Measurements from ENCODE around the gene RHOH. TPM values are rescaled to one million over a fixed set of nuclear protein-coding genes. Genes with fewer than 3 reads are reported as not detected.

RHOH gene
- total RNA-seq, 4 donors from 2014 or later: 1.8 to 5.8 (median 4.6) TPM

GRCh38 chr4:40261231-40262076, 64.6 kb downstream of the RHOH start:
- no peak for ATAC-seq (ENCODE audit: low FRiP score)
- TF ChIP-seq, protein P1, sequence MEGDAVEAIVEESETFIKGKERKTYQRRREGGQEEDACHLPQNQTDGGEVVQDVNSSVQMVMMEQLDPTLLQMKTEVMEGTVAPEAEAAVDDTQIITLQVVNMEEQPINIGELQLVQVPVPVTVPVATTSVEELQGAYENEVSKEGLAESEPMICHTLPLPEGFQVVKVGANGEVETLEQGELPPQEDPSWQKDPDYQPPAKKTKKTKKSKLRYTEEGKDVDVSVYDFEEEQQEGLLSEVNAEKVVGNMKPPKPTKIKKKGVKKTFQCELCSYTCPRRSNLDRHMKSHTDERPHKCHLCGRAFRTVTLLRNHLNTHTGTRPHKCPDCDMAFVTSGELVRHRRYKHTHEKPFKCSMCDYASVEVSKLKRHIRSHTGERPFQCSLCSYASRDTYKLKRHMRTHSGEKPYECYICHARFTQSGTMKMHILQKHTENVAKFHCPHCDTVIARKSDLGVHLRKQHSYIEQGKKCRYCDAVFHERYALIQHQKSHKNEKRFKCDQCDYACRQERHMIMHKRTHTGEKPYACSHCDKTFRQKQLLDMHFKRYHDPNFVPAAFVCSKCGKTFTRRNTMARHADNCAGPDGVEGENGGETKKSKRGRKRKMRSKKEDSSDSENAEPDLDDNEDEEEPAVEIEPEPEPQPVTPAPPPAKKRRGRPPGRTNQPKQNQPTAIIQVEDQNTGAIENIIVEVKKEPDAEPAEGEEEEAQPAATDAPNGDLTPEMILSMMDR (IDR thresholded peaks at IDR 0.05): no peak
- no peak for DNase-seq (ENCODE audit: low spot score)

DNA sequence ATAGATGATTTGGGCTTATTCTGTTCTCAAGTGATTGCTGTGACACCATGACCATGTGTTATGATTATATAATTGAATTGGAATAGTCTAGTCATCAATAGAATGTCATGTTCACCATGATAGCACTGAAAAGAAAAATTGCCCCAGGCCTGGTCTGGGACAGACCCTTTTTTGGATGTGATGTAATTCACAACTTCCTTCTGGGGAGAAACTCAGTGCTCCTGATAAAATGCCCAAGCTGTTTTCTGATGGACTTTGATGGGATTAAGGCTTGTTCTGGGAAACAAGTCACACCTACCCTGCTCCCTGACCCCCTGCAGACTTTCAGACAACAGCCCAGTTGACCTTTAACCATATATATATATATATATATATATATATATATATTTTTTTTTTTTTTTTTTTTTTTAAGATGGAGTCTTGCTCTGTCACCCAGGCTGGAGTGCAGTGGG, 65.3 kb downstream of the RHOH start:
- no peak for DNase-seq (ENCODE audit: low spot score)
- no peak for ATAC-seq (ENCODE audit: low FRiP score)
- TF ChIP-seq, protein P1 (IDR thresholded peaks at IDR 0.05): no peak

DNA sequence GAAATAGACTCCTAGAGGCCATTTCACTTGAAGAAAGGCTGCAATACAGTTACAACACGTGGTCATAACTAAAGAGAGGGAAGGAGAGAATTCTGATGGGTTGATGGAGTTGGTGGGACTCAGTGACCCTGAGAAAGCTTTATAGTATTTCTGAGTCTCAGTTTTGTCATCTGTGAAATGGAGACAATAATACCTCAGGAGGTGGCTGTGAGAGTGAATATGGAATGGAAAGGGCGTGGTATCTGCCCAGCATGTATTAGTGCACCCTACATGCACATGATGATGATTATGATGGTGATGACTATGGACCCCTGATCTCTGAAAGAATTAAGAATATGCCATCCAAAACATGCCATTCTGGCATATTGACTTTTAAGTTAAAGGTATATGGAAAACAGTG, 66.0 kb downstream of the RHOH start:
- TF ChIP-seq, protein P1 (IDR thresholded peaks at IDR 0.05): no peak
- no peak for ATAC-seq (ENCODE audit: low FRiP score)
- DNase-seq (ENCODE audit: low spot score): no peak

DNA sequence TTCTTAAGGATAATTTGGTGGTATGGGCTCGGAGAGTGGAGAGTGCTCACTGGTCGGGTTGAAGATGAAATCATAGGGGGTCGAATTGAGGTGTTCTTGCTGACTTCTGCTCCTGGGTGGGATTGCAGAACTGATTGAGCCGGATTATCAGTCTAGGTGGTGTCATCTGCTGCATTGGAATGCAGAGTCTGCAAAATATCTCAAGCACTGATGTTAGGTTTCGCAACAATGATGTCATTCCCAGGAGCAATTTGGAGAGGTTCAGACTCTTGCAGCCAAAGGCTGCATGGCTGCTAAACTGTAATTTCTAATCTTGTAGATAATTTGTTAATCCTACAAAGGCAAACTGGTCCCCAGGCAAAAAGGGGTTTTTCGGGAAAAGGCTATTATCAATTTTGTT, 67.7 kb downstream of the RHOH start:
- TF ChIP-seq, protein P1 (IDR thresholded peaks at IDR 0.05): no peak
- ATAC-seq (ENCODE audit: low FRiP score): peak; percentile 72

GRCh38 chr4:40264995-40265909, 68.4 kb downstream of the RHOH start:
- DNase-seq (ENCODE audit: low spot score): no peak

More for the DNA sequence above, 67.7 kb downstream of the RHOH start:
- DNase-seq (ENCODE audit: low spot score): no peak

GRCh38 chr4:40265910-40266274, 69.1 kb downstream of the RHOH start:
- TF ChIP-seq, protein P1 (IDR thresholded peaks at IDR 0.05): no peak
- DNase-seq (ENCODE audit: low spot score) (no peak), ATAC-seq (ENCODE audit: low FRiP score) (no peak)

More at GRCh38 chr4:40264995-40265909, 68.4 kb downstream of the RHOH start:
- ATAC-seq (ENCODE audit: low FRiP score): no peak
- TF ChIP-seq, protein P1 (IDR thresholded peaks at IDR 0.05): no peak

Measured in omental fat pad (tissue), 4 donors.